Heart right ventricle (tissue), 16 donors: ENCODE results near the gene VTI1A. TPM values are rescaled to one million over a fixed set of nuclear protein-coding genes. Genes with fewer than 3 reads are reported as not detected.

Experiments used
- ATAC-seq, 8 donors: fragments of 200-7000 bp; cut with Tn5 transposase; one replicate each; pipeline ENCODE4 v1.9.1; 2020; ENCODE audit warnings: mild to moderate bottlenecking in 8 of 8, moderate library complexity in 8 of 8, moderate number of reproducible peaks in 1 of 8
- DNase-seq, 2 donors: peaks; one replicate each; pipeline ENCODE4 v3.0.0-alpha.2; 2020
- H3K27ac ChIP-seq, 10 donors: fragments of 200-600 bp; sonication (generic) in 2 of 10; one replicate each; pipeline versions ENCODE4 v1.5.0 to v1.8.0; 2020 to 2022; ENCODE audit warnings: mild to moderate bottlenecking in 3 of 10
- H3K27me3 ChIP-seq, 7 donors: fragments of 200-600 bp; one replicate each; pipeline ENCODE4 v1.8.0; 2021 to 2022; ENCODE audit warnings: mild to moderate bottlenecking in 2 of 7
- H3K36me3 ChIP-seq, 9 donors: fragments of 200-600 bp; sonication (generic) in 1 of 9; one replicate each; pipeline versions ENCODE4 v1.5.0 to v1.8.0; 2020 to 2022; ENCODE audit warnings: mild to moderate bottlenecking in 2 of 9
- H3K4me1 ChIP-seq, 9 donors: fragments of 200-600 bp; sonication (generic) in 1 of 9; one replicate each; pipeline versions ENCODE4 v1.5.0 to v1.8.0; 2020 to 2022; ENCODE audit warnings: mild to moderate bottlenecking in 4 of 9
- H3K4me3 ChIP-seq, 10 donors: fragments of 200-600 bp; sonication (generic) in 2 of 10; one replicate each; pipeline versions ENCODE4 v1.5.0 to v1.8.0; 2020 to 2022; ENCODE audit warnings: mild to moderate bottlenecking in 7 of 10, moderate library complexity in 2 of 10
- H3K9me3 ChIP-seq, 11 donors: fragments of 200-600 bp in 10 of 11; sonication (generic) in 2 of 11; one replicate each; pipeline versions ENCODE4 v1.5.0 to v1.8.0; 2013 to 2022; ENCODE audit warnings: mild to moderate bottlenecking in 2 of 11, control low read depth in 1 of 11, moderate library complexity in 1 of 11
- CTCF ChIP-seq, 9 donors: fragments of 200-600 bp; sonication (generic) in 2 of 9; IDR thresholded peaks; one replicate each; pipeline versions ENCODE4 v1.5.0 to v1.8.0; 2021 to 2022; ENCODE audit warnings: antibody characterized with exemption in 9 of 9, mild to moderate bottlenecking in 5 of 9, moderate library complexity in 1 of 9
- WGBS, 2 donors: extraction: QIAGEN DNeasy Blood & Tissue Kit; methylation state at CpG; one replicate each; pipeline ENCODE4 v1.1.7; 2013; ENCODE audit warnings: inconsistent platforms in 1 of 2; 5-methylcytosine and 5-hydroxymethylcytosine counted together
- intact Hi-C, 10 donors: fragments of 100-400 bp; cut with DNase I; formaldehyde crosslinking; loops; one replicate each; pipeline versions ENCODE4 v1.11.1 to v1.14.2; 2022
- polyA plus RNA-seq, 2 donors: library from polyadenylated mRNA; stranded (reverse); fragments of 200-250 nt; gene quantifications; one replicate each; pipeline ENCODE4 v1.2.3, GENCODE V29; 2013
- total RNA-seq, 10 donors: library from RNA; stranded (reverse); fragmentation: NEBNext Ultra II Directional in 3 of 10; extraction: Animal tissue kit (Norgen Biotek cat#: 25700) in 3 of 10; gene quantifications; one replicate each; pipeline versions ENCODE4 v1.2.1 to v1.2.4, GENCODE V29; 2021 to 2023
- donor health status: Arrhythmogenic right ventricular cardiomyopathy.
- donor health status: ischemic (EF 13 %, LVEDD 7.1; RV severe dilation, severe dysfunction).
- donor health status: healthy with polysubstance abuse.
- donor health status: DM: no; HTN: yes; CAD: no.
- donor health status: DM: no; HTN: no; CAD: no.
- donor health status: ischemic (EF 25% LVEDD 6.9; RV normal size, moderate dysfunction).
- donor health status: ischemic (EF 25% LVEDD 5.7; RV mildly dilated, moderate dysfunction).
- donor health status: healthy.
- donor health status: DM: yes; HTN: yes; CAD: no.
- donor health status: Ischemic cardiomyopathy.
- donor health status: ischemic (EF 35%, LVEDD 5.7; RV mildly dilated, moderate dysfunction).
- donor health status: nonischemic (EF 11% LVEDD 7.7; RV severe dilation, severe dysfunction).
- donor health status: DM: yes; HTN: yes; CAD: no.
- donor health status: PGD.
- donor health status: ischemic (EF 29% LVEDD 5.4; RV normal size, mild dysfunction).
- donor health status: nonischemic (EF 23%, LVEDD 6.1; RV moderate dilation, normal function).

The VTI1A gene
- total and polyA plus RNA-seq, 12 donors = 6.2 to 24.5 (median 20.6) TPM

DNA sequence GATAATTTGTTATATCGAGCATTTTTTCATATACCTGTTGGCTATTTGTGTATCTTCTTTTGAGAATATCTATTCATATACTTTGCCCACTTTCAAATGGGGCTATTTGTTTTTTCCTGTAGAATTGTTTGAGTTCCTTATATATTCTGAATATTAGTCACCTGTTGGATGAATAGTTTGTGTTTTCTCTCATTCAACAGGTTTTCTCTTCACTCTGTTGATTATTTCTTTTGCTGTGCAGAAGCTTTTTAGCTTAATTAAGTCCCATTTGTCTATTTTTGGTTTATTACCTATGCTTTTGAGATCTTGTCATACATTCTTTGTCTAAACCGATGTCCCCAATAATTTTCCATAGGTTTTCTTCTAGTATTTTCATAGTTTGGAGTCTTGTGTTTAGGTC is 65.3 kb downstream of the VTI1A start:
- H3K27ac ChIP-seq = no peak overlapping the region
- H3K9me3 ChIP-seq = peaks cover 0 to 6% (median 0%) of the 10 kb centered on the region in 11 donors
- 95 to 99% methylated on average over 2 of the region's 2 CpGs for WGBS, 2 donors
- no peak overlapping the region for H3K4me3 ChIP-seq
- no peak for DNase-seq
- H3K36me3 ChIP-seq = no peaks in the 10 kb centered on the region
- H3K27me3 ChIP-seq = no peaks in the 10 kb centered on the region
- ATAC-seq = no peak
- TF ChIP-seq CTCF (IDR thresholded peaks at IDR 0.05) = no peak
- H3K4me1 ChIP-seq = peaks cover 0 to 11% (median 0%) of the 10 kb centered on the region in 9 donors
- intact Hi-C loops = no loop called here

GRCh38 chr10:112515126-112515525 is 68.1 kb downstream of the VTI1A start:
- no peaks in the 10 kb centered on the region for H3K27me3 ChIP-seq
- no peaks in the 10 kb centered on the region for H3K36me3 ChIP-seq
- no peak overlapping the region for H3K27ac ChIP-seq
- H3K4me1 ChIP-seq = peaks cover 0 to 3% (median 0%) of the 10 kb centered on the region in 9 donors
- no peak overlapping the region for H3K4me3 ChIP-seq
- intact Hi-C loops = no loop called here
- TF ChIP-seq CTCF (IDR thresholded peaks at IDR 0.05) = no peak
- DNase-seq (no peak), ATAC-seq (no peak)
- H3K9me3 ChIP-seq = peaks cover 0 to 6% (median 0%) of the 10 kb centered on the region in 11 donors

- Histone ChIP-seq H3K4me3 (no peak overlapping the region), H3K36me3 (no peaks in the 10 kb centered on the region), H3K27ac (no peak overlapping the region), H3K9me3 (peaks cover 0 to 6% (median 0%) of the 10 kb centered on the region in 11 donors), H3K27me3 (no peaks in the 10 kb centered on the region), H3K4me1 (peaks cover 0 to 5% (median 0%) of the 10 kb centered on the region in 9 donors)
- 69 to 94% methylated on average over 2 of the region's 2 CpGs for WGBS, 2 donors
- DNase-seq (no peak), ATAC-seq (no peak)
- intact Hi-C loops = no loop called here
- TF ChIP-seq CTCF (IDR thresholded peaks at IDR 0.05) = no peak
Measured at GRCh38 chr10:112515852-112516251, 68.8 kb downstream of the VTI1A start.

DNA sequence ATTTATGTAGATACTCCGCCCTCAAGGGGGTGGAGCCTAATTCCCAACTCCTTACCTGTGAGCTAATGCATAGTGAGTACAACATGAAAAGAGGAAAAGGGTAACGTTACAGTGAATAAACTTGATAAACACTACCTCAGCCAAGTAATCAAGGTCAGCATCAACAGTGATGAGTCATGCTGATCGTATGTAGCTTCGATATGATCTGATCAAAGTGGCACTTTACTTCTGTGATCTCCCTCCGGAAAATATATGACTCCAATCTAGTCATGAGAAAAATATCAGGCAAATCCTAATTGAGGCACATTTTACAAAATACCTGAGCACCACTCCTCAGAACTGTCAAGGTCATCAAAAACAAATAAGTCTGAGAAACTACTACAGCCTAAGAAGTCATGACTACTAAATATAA is 70.4 kb downstream of the VTI1A start:
- H3K36me3 ChIP-seq = no peaks in the 10 kb centered on the region
- ATAC-seq (no peak), DNase-seq (no peak)
- peaks cover 0 to 5% (median 0%) of the 10 kb centered on the region in 9 donors for H3K4me1 ChIP-seq
- H3K4me3 ChIP-seq = no peak overlapping the region
- H3K27ac ChIP-seq = no peak overlapping the region
- TF ChIP-seq CTCF (IDR thresholded peaks at IDR 0.05) = no peak
- intact Hi-C loops = no loop called here
- H3K27me3 ChIP-seq = no peaks in the 10 kb centered on the region
- peaks cover 0 to 4% (median 0%) of the 10 kb centered on the region in 11 donors for H3K9me3 ChIP-seq
- 90 to 95% methylated on average over 5 of the region's 5 CpGs for WGBS, 2 donors
